Activated effector memory CD4-positive, alpha-beta T cell treated with Interleukin-2 at 50 U/mL for 16 hours (primary cell): Measurements from ENCODE around the gene MUC6.
"Not testable (repeated sequence)": the region's sequence is repeated elsewhere in the genome, so short reads cannot be mapped to it uniquely, and the experiment has no call there.

ENCODE experiments used
- DNase-seq: peaks from one replicate; pipeline ENCODE4 v3.0.0-alpha.2; 2020

Gene MUC6

DNA sequence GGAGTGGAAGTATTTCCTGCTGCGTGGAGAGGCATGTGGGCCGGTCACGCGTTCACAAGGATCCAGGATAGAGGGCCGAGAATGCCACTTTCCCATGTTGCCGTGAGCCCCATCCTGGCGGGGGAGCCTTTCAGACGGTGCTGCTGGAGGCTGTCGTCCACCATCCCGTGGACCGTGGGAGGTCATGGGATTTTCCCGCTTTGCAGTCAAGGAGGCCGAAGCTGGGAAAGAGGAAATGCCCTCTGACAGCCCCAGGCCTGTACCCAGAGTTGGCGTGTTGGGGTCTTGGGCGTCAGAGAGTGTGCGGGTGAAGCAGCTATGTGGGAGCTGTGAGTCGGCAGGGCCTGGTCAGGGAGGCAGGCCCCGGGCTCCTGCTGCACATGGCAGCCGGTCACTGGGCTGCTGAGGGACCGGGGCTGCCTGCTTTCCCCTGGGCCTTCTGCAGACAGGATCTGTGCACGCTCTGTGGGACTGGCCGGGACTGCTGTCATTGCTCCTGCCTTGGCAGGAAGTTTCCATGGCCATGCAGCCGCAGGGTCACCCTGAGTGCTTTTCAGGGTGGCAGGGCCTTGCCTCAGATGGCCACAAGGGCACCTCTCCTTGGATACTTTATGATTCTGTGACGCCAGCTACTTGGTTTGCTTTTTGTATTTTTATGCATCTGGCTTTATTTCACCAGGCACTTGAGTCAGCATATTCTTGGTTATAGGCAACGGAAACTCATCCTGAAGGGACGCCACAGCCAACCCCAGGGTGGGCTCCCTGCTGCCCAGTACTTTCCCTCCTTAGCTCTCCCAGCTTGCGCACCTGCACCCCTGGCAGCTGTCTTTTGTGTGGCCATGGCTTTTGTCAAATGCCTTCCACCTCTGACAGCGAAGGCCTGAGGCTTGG, 58.4 kb downstream of the MUC6 start:
- DNase-seq, result no peak

GRCh38 chr11:976431-977160, 59.9 kb downstream of the MUC6 start:
- DNase-seq, result no peak

DNA sequence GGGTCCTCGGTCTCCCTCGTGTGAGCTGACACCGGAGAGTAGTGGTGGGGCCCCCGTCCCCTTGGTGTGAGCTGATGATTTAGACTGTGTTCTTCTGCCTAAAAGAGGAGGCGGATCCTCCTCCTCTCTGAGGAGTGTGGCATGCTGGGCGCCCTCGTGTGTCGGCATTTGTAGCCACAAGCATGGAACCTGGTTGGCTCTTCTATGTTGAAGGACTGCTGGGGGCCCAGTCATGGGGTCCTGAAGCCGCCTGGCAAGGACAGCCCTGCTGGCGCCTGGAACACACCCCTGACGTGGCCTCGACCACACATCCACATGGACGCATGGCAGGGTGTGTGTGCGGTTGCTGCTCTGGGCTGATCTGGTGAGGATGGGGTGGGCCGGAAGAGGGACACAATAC, 60.7 kb downstream of the MUC6 start:
- DNase-seq, result no peak

DNA sequence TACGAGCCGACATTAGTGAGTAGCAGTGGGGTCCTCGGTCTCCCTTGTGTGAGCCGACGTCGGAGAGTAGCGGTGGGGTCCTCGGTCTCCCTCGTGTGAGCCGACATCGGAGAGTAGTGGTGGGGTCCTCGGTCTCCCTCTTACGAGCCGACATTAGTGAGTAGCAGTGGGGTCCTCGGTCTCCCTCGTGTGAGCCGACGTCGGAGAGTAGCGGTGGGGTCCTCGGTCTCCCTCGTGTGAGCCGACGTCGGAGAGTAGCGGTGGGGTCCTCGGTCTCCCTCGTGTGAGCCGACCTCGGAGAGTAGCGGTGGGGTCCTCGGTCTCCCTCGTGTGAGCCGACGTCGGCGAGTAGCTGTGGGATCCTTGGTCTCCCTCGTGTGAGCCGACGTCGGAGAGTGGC, 61.1 kb downstream of the MUC6 start:
- DNase-seq, result not testable (repeated sequence)

GRCh38 chr11:973237-973636, 63.3 kb downstream of the MUC6 start:
- DNase-seq, result no peak

DNA sequence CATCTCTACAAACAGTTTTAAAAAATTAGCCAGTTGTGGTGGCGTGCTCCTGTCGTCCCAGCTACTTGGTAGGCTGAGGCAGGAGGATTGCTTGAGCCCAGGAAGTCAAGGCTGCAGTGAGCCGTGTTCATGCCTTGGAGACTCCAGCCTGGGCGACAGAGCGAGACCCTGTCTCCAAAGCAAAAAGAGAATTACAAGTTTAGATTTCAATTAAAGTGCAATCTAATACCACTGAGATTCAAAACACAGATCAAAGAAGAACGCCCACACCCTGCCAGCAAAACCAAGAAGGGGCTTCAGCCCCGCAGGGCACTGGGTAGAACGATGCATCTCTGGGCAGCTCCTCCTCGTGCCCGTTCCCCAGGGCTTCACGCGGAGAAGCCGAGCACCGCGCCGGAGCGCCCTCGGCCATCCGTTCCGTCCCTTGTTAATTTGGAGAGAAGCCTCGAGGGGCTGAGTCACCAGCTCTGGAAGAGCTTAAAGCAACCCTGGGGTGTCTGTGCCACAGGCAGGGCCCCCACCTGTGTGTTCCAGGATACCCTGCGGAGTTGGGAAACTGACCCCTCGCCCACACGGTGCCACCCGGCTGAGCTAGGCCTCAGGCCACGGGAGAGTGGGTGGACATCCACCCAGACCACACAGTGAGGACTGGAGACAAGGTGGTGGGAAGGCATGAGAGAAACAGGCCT, 63.9 kb downstream of the MUC6 start:
- no peak for DNase-seq

GRCh38 chr11:971731-972365, 64.7 kb downstream of the MUC6 start:
- DNase-seq, result no peak

DNA sequence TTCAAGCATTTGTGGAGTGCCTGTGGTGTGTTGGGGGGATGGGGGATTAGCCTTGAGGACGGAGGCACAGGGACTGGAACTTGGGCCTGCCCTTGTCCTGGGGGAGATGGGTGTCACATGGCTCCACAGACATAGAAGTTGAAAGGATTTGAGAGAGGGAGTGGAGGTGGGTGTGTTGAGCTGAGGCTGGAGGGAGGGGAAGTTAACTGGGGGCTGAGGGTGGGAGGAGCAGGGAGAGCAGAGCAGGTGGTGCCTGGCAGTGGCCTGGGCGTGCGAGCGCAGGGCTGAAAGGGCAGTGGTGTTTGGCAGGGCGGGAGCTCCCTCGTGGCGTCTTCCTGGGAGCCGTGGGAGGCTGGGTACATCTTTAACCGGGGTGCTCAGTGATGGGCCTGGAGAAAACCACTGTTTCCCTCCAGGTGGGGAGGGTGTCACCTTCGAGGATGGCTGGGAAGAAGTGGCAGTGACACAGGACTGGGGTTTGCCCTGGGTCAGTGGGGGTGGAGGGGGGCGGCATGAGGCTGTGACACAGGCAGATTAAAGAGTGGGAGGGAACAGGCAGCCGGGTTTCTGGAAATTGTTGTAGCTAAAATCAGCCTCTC, 65.3 kb downstream of the MUC6 start:
- DNase-seq, result no peak

- no peak for DNase-seq
These were observed 66.1 kb downstream of the MUC6 start for GRCh38 chr11:970319-970871.

- no peak for DNase-seq
These were observed 66.8 kb downstream of the MUC6 start for GRCh38 chr11:969651-970205.

DNA sequence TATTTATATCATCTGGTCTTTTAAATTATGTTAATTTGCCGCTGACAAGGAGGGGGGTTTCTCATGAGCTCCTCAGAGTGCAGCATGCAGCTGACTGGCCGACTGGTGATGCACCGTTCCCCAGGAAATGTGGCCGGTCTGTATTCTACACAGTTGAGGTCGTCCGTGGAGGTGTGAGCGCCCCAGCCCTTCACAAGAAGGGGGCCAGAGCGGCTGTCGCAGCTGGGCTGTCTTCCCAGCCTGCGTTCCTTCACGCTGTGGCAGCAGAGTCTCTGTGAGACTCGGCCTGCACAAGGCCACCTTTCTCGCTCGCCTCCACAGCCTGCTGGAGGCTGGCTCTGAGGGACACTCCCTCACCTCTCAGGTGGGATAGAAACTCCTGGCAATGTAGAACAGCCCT, 67.7 kb downstream of the MUC6 start:
- no peak for DNase-seq

DNA sequence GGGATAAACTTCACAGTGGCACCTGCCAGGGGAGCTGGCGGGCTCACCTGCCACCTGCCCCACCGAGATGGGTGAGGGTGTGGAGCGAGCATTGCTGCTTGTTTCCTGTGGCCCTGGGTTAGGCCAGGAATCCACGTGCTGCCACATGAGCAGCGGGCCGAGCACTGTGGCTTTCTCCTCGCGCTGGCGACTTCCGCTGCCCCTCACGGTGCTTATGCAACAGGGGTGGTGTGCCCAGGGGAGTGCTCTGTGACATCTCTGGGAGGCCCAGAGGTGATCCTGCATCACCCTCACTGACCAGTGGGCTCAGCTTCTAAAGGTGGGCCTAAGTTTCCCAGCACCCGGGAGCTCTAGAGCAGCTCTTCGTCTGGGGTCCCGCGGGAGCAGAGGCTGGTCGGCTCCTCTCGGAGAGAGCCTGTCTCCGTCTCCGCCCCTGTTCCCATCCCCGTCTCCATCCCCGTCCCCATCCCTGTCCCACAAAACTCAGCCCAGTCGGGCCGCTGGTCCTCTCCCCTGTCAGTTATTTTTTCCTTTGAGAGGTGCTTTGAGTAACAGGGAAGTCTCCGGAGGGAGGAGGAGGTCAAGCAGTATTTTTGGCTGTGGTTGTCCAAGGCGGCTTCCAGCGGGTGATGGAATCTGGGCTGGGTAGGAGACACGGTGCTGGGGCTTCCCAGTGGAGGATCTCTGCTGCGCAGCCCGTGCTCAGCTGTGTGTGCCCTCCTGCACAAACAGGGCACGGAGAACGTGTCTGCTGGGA, 68.3 kb downstream of the MUC6 start:
- no peak for DNase-seq

- no peak for DNase-seq
These were observed 71.2 kb downstream of the MUC6 start for GRCh38 chr11:965206-965775.

DNA sequence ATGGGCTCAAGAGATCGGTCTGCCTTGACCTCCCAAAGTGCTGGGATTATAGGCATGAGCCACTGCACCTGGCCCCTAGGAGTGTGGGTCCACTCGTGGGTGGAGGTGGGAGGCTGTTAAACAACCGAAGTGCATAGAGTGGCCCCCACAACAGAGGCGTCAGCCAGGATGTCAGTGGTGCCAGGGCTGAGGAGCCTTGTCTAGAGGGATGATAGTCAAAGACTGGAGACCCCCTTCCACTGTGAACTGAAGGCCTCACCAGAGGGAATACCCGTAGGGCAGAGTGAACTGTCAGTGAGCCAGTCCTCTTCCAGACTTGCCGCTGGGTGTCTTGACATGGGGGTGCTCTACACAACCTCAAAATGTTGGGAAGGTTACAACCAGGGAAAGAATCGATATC, 72.7 kb downstream of the MUC6 start:
- DNase-seq, result no peak
